Measurements from ENCODE around the gene FALEC. TPM values are rescaled to one million over a fixed set of nuclear protein-coding genes. Genes with fewer than 3 reads are reported as not detected.
A peak's percentile ranks its signal among the peaks of the same experiment; 100 is the strongest.

The FALEC gene
- polyA plus RNA-seq, 3 donors from 2014 or later = not detected

- Mint-ChIP-seq H3K4me1 (peaks cover 16 to 18% of the 10 kb centered on the region in 2 donors), H3K36me3 (no peaks in the 10 kb centered on the region), H3K27ac (peak overlapping the region in 5 of 6 donors; percentile 69 to 90 (median 85)), H3K4me3 (peak overlapping the region; percentile 87 to 97 (median 91)), H3K27me3 (ENCODE audit: low read depth in 3 of 3) (peaks cover 0 to 5% (median 2%) of the 10 kb centered on the region in 3 donors), H3K9me3 (no peaks in the 10 kb centered on the region)
- DNase-seq = no peak
Observed at GRCh38 chr1:150514913-150515327, 632 bp upstream of the FALEC start.

- Mint-ChIP-seq H3K27ac (peak overlapping the region in 5 of 6 donors; percentile 32 to 90 (median 74)), H3K4me3 (peak overlapping the region; percentile 87 to 97 (median 91)), H3K36me3 (no peaks in the 10 kb centered on the region), H3K4me1 (peaks cover 16 to 18% of the 10 kb centered on the region in 2 donors), H3K9me3 (no peaks in the 10 kb centered on the region), H3K27me3 (ENCODE audit: low read depth in 3 of 3) (peaks cover 2 to 5% (median 3%) of the 10 kb centered on the region in 3 donors)
- DNase-seq = no peak
Observed at GRCh38 chr1:150516050-150516591, 569 bp downstream of the FALEC start.

GRCh38 chr1:150516616-150517015 is 1.1 kb downstream of the FALEC start:
- DNase-seq = no peak
- H3K9me3 Mint-ChIP-seq = no peaks in the 10 kb centered on the region
- peak overlapping the region; percentile 87 to 97 (median 91) for H3K4me3 Mint-ChIP-seq
- no peaks in the 10 kb centered on the region for H3K36me3 Mint-ChIP-seq
- H3K4me1 Mint-ChIP-seq = peaks cover 16 to 18% of the 10 kb centered on the region in 2 donors
- peaks cover 2 to 6% (median 3%) of the 10 kb centered on the region in 3 donors for H3K27me3 Mint-ChIP-seq (ENCODE audit: low read depth in 3 of 3)
- peak overlapping the region in 5 of 6 donors; percentile 32 to 90 (median 65) for H3K27ac Mint-ChIP-seq

- Mint-ChIP-seq H3K4me1 (peaks cover 4 to 5% of the 10 kb centered on the region in 2 donors), H3K27me3 (ENCODE audit: low read depth in 3 of 3) (peaks cover 0 to 3% (median 2%) of the 10 kb centered on the region in 3 donors), H3K9me3 (no peaks in the 10 kb centered on the region), H3K4me3 (no peak overlapping the region), H3K36me3 (no peaks in the 10 kb centered on the region), H3K27ac (no peak overlapping the region)
- DNase-seq = no peak
Observed at GRCh38 chr1:150521196-150521968, 5.8 kb downstream of the FALEC start.

- peaks cover 0 to 2% (median 2%) of the 10 kb centered on the region in 3 donors for H3K27me3 Mint-ChIP-seq (ENCODE audit: low read depth in 3 of 3)
- DNase-seq = no peak
- no peak overlapping the region for H3K4me3 Mint-ChIP-seq
- H3K27ac Mint-ChIP-seq = no peak overlapping the region
- no peaks in the 10 kb centered on the region for H3K4me1 Mint-ChIP-seq
- H3K36me3 Mint-ChIP-seq = no peaks in the 10 kb centered on the region
- no peaks in the 10 kb centered on the region for H3K9me3 Mint-ChIP-seq
Observed at GRCh38 chr1:150525348-150525747, 9.8 kb downstream of the FALEC start.

- no peaks in the 10 kb centered on the region for H3K4me1 Mint-ChIP-seq
Observed at GRCh38 chr1:150528196-150528595, 12.6 kb downstream of the FALEC start.

GRCh38 chr1:150529017-150529416 is 13.5 kb downstream of the FALEC start:
- H3K4me1 Mint-ChIP-seq = no peaks in the 10 kb centered on the region
- no peak for DNase-seq
- no peaks in the 10 kb centered on the region for H3K36me3 Mint-ChIP-seq
- H3K9me3 Mint-ChIP-seq = no peaks in the 10 kb centered on the region
- peaks cover 0 to 1% (median 0%) of the 10 kb centered on the region in 3 donors for H3K27me3 Mint-ChIP-seq (ENCODE audit: low read depth in 3 of 3)
- no peak overlapping the region for H3K4me3 Mint-ChIP-seq
- no peak overlapping the region for H3K27ac Mint-ChIP-seq

More at GRCh38 chr1:150528196-150528595, 12.6 kb downstream of the FALEC start:
- Mint-ChIP-seq H3K36me3 (no peaks in the 10 kb centered on the region), H3K4me3 (no peak overlapping the region), H3K9me3 (no peaks in the 10 kb centered on the region), H3K27ac (no peak overlapping the region), H3K27me3 (ENCODE audit: low read depth in 3 of 3) (peaks cover 0 to 1% (median 0%) of the 10 kb centered on the region in 3 donors)
- DNase-seq = no peak

GRCh38 chr1:150530491-150531159 is 15.1 kb downstream of the FALEC start:
- Mint-ChIP-seq H3K27ac (no peak overlapping the region), H3K36me3 (no peaks in the 10 kb centered on the region), H3K9me3 (no peaks in the 10 kb centered on the region), H3K4me1 (no peaks in the 10 kb centered on the region), H3K27me3 (ENCODE audit: low read depth in 3 of 3) (peaks cover 0 to 1% (median 0%) of the 10 kb centered on the region in 3 donors), H3K4me3 (no peak overlapping the region)
- DNase-seq = no peak

GRCh38 chr1:150532860-150533259 is 17.3 kb downstream of the FALEC start:
- no peak for DNase-seq
- Mint-ChIP-seq H3K36me3 (no peaks in the 10 kb centered on the region), H3K9me3 (no peaks in the 10 kb centered on the region), H3K4me3 (no peak overlapping the region), H3K27me3 (ENCODE audit: low read depth in 3 of 3) (peaks cover 0 to 3% (median 1%) of the 10 kb centered on the region in 3 donors), H3K27ac (peak overlapping the region in 2 of 6 donors; percentile 47 to 58), H3K4me1 (no peaks in the 10 kb centered on the region)

GRCh38 chr1:150534002-150534401 is 18.4 kb downstream of the FALEC start:
- Mint-ChIP-seq H3K4me3 (no peak overlapping the region), H3K36me3 (peaks cover 0 to 3% (median 0%) of the 10 kb centered on the region in 3 donors), H3K4me1 (no peaks in the 10 kb centered on the region), H3K27me3 (ENCODE audit: low read depth in 3 of 3) (peaks cover 2 to 3% (median 3%) of the 10 kb centered on the region in 3 donors), H3K27ac (no peak overlapping the region), H3K9me3 (no peaks in the 10 kb centered on the region)
- DNase-seq = no peak

GRCh38 chr1:150535511-150536287 is 20.1 kb downstream of the FALEC start:
- H3K27me3 Mint-ChIP-seq (ENCODE audit: low read depth in 3 of 3) = peaks cover 1 to 3% (median 2%) of the 10 kb centered on the region in 3 donors
- H3K4me1 Mint-ChIP-seq = no peaks in the 10 kb centered on the region
- H3K27ac Mint-ChIP-seq = peak overlapping the region in 1 of 6 donors; percentile 19
- peaks cover 0 to 3% (median 0%) of the 10 kb centered on the region in 3 donors for H3K36me3 Mint-ChIP-seq
- no peak overlapping the region for H3K4me3 Mint-ChIP-seq
- no peak for DNase-seq
- no peaks in the 10 kb centered on the region for H3K9me3 Mint-ChIP-seq

GRCh38 chr1:150536836-150537731 is 21.5 kb downstream of the FALEC start:
- peaks cover 1 to 3% (median 2%) of the 10 kb centered on the region in 3 donors for H3K27me3 Mint-ChIP-seq (ENCODE audit: low read depth in 3 of 3)
- DNase-seq = no peak

More at GRCh38 chr1:150536836-150537731, 21.5 kb downstream of the FALEC start:
- Mint-ChIP-seq H3K9me3 (no peaks in the 10 kb centered on the region), H3K36me3 (peaks cover 0 to 3% (median 0%) of the 10 kb centered on the region in 3 donors), H3K4me3 (no peak overlapping the region), H3K4me1 (no peaks in the 10 kb centered on the region), H3K27ac (no peak overlapping the region)
